ENCODE results near the gene FOXO1. TPM values are rescaled to one million over a fixed set of nuclear protein-coding genes. Genes with fewer than 3 reads are reported as not detected.

Gene FOXO1
- total and polyA plus RNA-seq, 2 of the 13 experiments (the other 11 are each of a cell fraction or from before 2014, with no cell fraction given) = 8.1 to 13.1 TPM

GRCh38 chr13:40572961-40573360, 93.5 kb downstream of the FOXO1 start:
- H4K20me1 ChIP-seq (ENCODE audit: insufficient read depth, low read length) = peaks cover 10% of the 10 kb centered on the region
- no peak overlapping the region for H3K27ac ChIP-seq (ENCODE audit: extremely low read length, insufficient read depth, low read length)
- no TSS peak for BruUV-seq (replicated peaks)
- in situ Hi-C loops (cut with HindIII; ENCODE audit: extremely low pct_ligation_motif_present, low pct_unique_long_range_greater_than_20kb) (no loop called here), intact Hi-C loops (cut with micrococcal nuclease; ENCODE audit: unreplicated experiment) (no loop called here)
- no peaks in the 10 kb centered on the region for H3K27me3 ChIP-seq (ENCODE audit: control insufficient read depth in 1 of 2, insufficient read depth in 2 of 2, low read length in 2 of 2)
- FAIRE-seq = no peak
- peaks cover 94% of the 10 kb centered on the region for H3K79me2 ChIP-seq (ENCODE audit: insufficient read depth, low read length)
- POLR2A ChIA-PET = no interaction called here
- no peak overlapping the region for H3K4me3 ChIP-seq (replicated peaks in 1 of 3; ENCODE audit: insufficient read depth in 1 of 3, low read depth in 2 of 3, low read length in 3 of 3)
- no peak overlapping the region for H3K4me2 ChIP-seq (ENCODE audit: low read depth, low read length)
- H2AFZ ChIP-seq (ENCODE audit: low read length) = no peak overlapping the region
- CTCF ChIA-PET (ENCODE audit: low intra/inter-chr PET ratio, low total read pairs) = no interaction called here
- TF ChIP-seq ZFP36 (IDR thresholded peaks at IDR 0.05; ENCODE audit: borderline replicate concordance, low read depth, low read length, partially characterized antibody) (no peak), ISL2 (CRISPR knock-in tag; IDR thresholded peaks at IDR 0.05) (no peak), SP140L (CRISPR knock-in tag; IDR thresholded peaks at IDR 0.05; ENCODE audit: borderline replicate concordance) (no peak), HNRNPL (IDR thresholded peaks at IDR 0.05; ENCODE audit: low read depth, low read length) (no peak), ZC3H13 (CRISPR knock-in tag; IDR thresholded peaks at IDR 0.05) (no peak), DR1 (CRISPR knock-in tag; IDR thresholded peaks at IDR 0.05) (no peak)
- DNase-seq (ENCODE audit: low spot score) = no peak
- no peaks in the 10 kb centered on the region for H3K9me3 ChIP-seq (ENCODE audit: low read length)
- WGBS (ENCODE audit: low lambda C conversion rate) = no CpG with 5 or more reads among the region's 1 CpG
- no peak for ATAC-seq
- no peak overlapping the region for H3K9ac ChIP-seq (ENCODE audit: insufficient read depth, low read depth, low read length)
- no peaks in the 10 kb centered on the region; a peak in 2 of 5 replicates for H3K36me3 ChIP-seq (replicated peaks in 1 of 2; ENCODE audit: control insufficient read depth in 1 of 2, insufficient read depth in 2 of 2, low read length in 2 of 2)
- H3K4me1 ChIP-seq (ENCODE audit: insufficient read depth, low read length) = peaks cover 94% of the 10 kb centered on the region

DNA sequence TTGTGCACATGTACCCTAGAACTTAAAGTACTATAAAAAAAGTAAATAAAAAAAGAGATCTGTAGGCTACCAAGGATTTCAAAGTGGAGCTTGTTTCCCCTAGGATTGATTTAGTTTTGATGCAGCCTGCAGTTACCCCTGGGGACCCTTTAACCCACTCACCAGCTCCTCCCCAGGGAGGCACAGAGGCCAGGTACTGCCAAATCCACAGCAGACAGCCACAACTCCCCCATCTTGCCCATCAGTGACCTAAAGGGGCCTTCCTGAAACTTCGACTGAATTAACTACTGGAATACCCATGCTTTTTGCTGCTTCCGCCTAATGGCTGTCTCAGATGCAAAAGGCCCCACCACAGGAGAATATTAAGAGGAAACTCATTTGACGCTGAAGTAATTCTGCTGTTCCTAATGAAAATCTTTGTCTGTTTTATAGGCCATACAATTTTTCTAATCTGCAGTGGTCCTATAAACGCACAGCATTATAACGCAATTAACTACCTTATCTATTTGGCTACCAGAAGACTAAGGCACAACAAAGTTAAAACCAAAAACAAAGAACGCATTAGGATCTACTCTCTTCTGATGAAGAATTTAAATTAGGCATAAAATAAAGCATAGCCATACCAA, 95.0 kb downstream of the FOXO1 start:
- no peak overlapping the region for H3K4me2 ChIP-seq (ENCODE audit: low read depth, low read length)
- peaks cover 94% of the 10 kb centered on the region for H3K79me2 ChIP-seq (ENCODE audit: insufficient read depth, low read length)
- no peaks in the 10 kb centered on the region for H3K9me3 ChIP-seq (ENCODE audit: low read length)
- WGBS (ENCODE audit: low lambda C conversion rate) = 98% methylated on average over 5 of the region's 6 CpGs
- ATAC-seq = no peak
- H3K9ac ChIP-seq (ENCODE audit: insufficient read depth, low read depth, low read length) = no peak overlapping the region
- H4K20me1 ChIP-seq (ENCODE audit: insufficient read depth, low read length) = peaks cover 5% of the 10 kb centered on the region
- no peak overlapping the region for H3K27ac ChIP-seq (ENCODE audit: extremely low read length, insufficient read depth, low read length)
- no peak for DNase-seq (ENCODE audit: low spot score)
- no peak for FAIRE-seq
- peaks cover 98% of the 10 kb centered on the region for H3K4me1 ChIP-seq (ENCODE audit: insufficient read depth, low read length)
- POLR2A ChIA-PET = no interaction called here
- no peak overlapping the region for H2AFZ ChIP-seq (ENCODE audit: low read length)
- no peaks in the 10 kb centered on the region; a peak in 2 of 5 replicates for H3K36me3 ChIP-seq (replicated peaks in 1 of 2; ENCODE audit: control insufficient read depth in 1 of 2, insufficient read depth in 2 of 2, low read length in 2 of 2)
- intact Hi-C loops (cut with micrococcal nuclease; ENCODE audit: unreplicated experiment) = no loop called here
- in situ Hi-C loops (cut with HindIII; ENCODE audit: extremely low pct_ligation_motif_present, low pct_unique_long_range_greater_than_20kb) = no loop called here
- CTCF ChIA-PET (ENCODE audit: low intra/inter-chr PET ratio, low total read pairs) = no interaction called here
- no TSS peak for BruUV-seq (replicated peaks)
- no peak overlapping the region for H3K4me3 ChIP-seq (replicated peaks in 1 of 3; ENCODE audit: insufficient read depth in 1 of 3, low read depth in 2 of 3, low read length in 3 of 3)
- H3K27me3 ChIP-seq (ENCODE audit: control insufficient read depth in 1 of 2, insufficient read depth in 2 of 2, low read length in 2 of 2) = no peaks in the 10 kb centered on the region
- TF ChIP-seq PHF8 (CRISPR knock-in tag; IDR thresholded peaks at IDR 0.05) (no peak), TFE3 (CRISPR knock-in tag; IDR thresholded peaks at IDR 0.05) (no peak), LBX2 (CRISPR knock-in tag; IDR thresholded peaks at IDR 0.05; ENCODE audit: borderline replicate concordance) (no peak), GMEB1 (CRISPR knock-in tag; IDR thresholded peaks at IDR 0.05; ENCODE audit: borderline replicate concordance) (no peak)
- TF ChIP-seq, protein P1, sequence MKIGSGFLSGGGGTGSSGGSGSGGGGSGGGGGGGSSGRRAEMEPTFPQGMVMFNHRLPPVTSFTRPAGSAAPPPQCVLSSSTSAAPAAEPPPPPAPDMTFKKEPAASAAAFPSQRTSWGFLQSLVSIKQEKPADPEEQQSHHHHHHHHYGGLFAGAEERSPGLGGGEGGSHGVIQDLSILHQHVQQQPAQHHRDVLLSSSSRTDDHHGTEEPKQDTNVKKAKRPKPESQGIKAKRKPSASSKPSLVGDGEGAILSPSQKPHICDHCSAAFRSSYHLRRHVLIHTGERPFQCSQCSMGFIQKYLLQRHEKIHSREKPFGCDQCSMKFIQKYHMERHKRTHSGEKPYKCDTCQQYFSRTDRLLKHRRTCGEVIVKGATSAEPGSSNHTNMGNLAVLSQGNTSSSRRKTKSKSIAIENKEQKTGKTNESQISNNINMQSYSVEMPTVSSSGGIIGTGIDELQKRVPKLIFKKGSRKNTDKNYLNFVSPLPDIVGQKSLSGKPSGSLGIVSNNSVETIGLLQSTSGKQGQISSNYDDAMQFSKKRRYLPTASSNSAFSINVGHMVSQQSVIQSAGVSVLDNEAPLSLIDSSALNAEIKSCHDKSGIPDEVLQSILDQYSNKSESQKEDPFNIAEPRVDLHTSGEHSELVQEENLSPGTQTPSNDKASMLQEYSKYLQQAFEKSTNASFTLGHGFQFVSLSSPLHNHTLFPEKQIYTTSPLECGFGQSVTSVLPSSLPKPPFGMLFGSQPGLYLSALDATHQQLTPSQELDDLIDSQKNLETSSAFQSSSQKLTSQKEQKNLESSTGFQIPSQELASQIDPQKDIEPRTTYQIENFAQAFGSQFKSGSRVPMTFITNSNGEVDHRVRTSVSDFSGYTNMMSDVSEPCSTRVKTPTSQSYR (CRISPR knock-in tag; IDR thresholded peaks at IDR 0.05; ENCODE audit: borderline replicate concordance) = no peak
